Endothelial cell of hepatic sinusoid (primary cell): ENCODE results near the gene XRCC2.
"Not testable (repeated sequence)": the region's sequence is repeated elsewhere in the genome, so short reads cannot be mapped to it uniquely, and the experiment has no call there.

ENCODE experiments used
- in situ Hi-C: cut with HindIII; loops from 2 replicates; pipeline ENCODE4 v1.10.0; 2017; ENCODE audit warnings: low sequenced_read_pairs

The XRCC2 gene

DNA sequence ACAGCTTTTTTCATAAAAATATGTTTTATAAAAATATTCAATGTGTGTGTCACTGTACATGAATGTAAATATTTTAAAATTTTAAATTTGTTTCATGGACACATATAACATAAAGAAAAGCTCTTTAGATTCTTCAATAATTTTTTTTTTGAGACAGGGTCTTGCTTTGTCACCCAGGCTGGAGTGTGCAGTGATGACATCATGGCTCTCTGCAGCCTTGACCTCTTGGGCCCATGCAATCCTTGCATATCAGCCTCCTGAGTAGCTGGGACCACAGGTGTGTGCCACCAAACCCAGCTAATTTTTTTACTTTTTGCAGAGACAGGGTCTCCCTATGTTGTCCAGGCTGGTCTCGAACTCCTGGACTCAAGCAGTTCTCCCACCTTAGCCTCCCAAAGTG is 9.9 kb downstream of the XRCC2 start:
- in situ Hi-C loops = no loop called here

DNA sequence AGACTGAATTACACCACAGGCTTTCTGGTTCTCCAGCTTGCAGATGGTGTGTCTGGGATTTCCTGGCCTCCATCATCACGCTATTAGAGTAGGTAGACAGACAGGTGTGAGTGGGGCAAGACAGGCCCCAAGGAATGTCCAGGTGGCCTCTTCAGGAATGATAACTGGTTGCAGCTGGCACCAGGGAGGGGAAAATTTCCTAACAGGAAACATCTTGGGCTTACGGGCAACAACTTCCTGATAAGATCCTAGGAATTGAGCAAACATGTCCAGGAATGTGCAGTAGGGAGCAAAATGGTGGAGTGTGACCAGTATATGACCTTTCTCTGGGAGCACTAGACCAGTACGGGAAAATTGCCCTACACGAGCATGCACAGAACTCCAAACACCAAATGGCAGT is 11.3 kb downstream of the XRCC2 start:
- in situ Hi-C loops = no loop called here

DNA sequence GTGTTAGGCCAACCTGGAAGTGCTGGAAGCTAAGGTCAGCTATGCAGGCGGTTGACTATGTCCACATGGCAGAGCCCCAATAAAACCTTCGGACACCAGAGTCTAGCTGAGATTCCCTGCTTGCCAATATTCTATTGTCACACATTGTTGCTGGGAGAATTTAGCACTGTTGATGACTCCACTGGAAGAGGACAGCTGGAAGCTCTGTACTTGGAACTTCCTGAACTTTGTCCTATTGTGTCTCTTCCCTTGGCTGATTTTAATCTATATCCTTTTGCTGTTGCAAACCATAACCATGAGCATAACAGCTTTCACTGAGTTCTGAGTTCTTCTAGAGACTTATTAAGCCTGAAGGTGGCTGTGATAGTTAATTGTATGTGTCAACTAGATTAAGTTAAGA is 12.0 kb downstream of the XRCC2 start:
- in situ Hi-C loops = no loop called here

DNA sequence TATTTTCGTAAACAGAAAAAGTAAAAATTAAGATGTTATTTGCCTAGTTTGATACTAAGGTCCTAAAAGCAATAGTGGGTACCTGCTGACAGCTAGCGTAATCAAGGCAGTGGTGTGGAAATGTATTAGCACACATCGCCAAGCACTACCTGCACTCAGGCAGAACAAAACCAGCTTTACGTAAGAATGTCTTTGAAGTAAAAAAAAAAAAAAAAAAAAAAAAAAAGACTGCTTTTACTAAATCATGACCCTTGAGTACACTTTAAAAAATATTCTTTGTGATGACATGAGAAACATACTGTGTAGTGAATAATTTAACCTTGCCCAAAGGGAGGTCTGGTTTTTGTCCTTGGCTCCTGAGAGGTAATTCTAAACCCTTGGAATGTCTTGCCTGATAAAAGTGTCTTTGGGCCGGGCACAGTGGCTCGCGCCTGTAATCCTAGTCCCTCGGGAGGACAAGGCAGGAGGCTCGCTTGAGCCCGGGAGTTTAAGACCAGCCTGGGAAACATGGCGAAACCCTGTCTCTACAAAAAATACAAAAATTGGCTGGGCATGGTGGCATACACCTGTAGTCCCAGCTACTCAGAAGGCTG is 12.7 kb downstream of the XRCC2 start:
- in situ Hi-C loops = no loop called here

DNA sequence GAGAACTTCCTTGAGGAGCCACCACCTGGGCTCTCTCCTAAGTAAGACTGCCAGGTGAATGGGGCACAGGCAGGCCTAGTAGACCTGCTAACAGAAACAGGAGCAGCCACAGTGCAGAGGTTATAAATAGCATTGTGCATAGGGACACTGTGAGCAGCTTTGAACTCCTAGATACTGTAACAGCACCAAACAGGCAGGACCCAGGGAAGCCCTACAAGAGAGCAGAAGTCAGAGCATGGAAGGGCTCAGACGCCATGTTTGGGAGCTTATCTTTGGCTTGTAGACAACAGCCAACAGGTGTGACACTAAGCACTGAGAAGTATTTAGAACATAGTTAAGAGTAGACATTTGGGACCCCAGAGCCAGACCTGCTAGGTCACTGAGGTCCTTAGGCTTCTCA is 14.5 kb downstream of the XRCC2 start:
- in situ Hi-C loops = no loop called here

DNA sequence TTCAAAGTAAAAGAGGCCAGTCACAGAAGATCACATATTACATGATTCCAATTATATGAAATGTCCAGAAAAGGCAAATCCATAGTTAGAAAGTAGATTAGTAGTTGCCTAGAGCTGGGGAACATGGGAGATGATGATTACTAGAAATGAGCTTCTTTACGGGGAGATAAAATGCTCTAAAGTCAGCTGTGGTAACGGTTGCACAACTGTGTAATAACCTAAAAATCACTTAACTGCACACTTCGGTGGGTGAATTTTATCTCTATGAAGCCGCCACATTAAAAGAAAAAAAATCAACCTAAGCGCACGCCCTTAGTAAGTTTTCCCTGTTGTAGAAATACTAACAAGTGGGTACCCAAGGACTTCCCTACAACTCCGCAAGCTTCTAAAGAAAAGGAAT is 15.9 kb downstream of the XRCC2 start:
- in situ Hi-C loops = no loop called here

DNA sequence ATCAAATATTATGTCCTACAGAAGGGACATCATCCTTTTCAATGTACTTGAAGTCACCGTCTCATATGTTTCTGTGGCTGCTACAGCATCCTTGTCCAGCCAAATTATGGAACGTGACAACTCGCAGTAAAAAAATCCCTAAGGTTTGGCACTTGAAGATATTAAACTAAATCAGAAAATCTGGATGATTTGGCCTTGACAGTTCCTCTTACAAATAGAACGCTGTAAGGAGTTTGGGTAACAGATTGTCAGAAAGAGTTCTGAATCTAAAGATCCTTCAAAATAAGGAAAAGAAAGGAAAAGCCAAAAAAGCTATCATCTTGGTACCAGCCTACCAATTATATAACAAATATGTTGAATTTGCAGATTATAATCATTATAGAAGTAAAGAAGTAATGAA is 21.0 kb downstream of the XRCC2 start:
- in situ Hi-C loops = loop anchor here (5.0 kb wide), 1 partner anchor 92 kb away; no protein-coding TSS in a partner anchor

DNA sequence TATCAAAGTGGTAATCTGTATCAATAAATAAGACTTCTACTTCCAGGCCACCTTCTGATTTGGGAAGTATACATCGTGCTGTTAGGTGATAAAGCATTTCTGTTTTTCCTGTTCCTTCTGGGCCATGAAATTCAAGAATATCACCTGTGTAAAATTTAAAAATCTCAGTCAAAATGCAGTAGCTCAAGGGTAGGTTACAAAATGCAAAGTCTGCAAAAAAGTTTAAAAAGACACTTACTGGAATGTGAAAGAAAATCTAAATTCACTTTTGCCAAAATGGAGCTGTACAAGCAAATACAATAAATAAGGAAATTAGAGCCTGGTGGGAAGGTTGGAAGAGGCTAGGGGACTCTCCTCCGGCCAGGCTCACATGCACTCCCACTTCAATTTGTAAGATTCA is 26.7 kb downstream of the XRCC2 start:
- in situ Hi-C loops = no loop called here

DNA sequence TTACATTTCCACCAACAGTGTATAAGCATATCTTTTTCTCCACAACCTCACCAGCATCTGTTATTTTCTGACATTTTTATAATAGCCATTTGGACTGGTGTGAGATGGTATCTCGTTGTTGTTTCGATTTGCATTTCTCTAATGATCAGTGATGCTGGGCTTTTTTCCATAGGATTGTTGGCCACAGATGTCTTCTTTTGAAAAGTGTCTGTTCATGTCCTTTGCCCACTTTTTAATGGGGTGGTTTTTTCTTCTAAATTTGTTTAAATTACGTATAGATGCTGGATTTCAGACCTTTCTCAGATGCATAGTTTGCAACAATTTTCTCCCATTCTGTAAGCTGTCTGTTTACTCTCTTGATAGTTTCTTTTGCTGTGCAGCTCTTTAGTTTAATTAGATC is 28.9 kb downstream of the XRCC2 start:
- in situ Hi-C loops = no loop called here

DNA sequence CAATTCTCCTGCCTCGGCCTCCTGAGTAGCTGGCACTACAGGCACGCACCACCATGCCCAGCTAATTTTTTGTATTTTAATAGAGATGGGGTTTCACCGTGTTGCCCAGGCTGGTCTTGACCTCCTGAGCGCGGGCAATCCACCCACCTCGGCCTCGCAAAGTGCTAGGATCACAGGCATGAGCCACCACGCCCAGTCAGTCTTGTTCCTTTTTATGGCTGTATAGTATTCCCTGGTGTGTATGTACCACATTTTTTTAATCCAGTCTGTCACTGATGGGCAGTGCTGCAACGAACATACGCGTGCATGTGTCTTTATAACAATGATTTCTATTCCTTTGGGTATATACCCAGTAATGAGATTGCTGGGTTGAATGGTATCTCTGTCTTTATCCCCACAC is 29.4 kb downstream of the XRCC2 start:
- in situ Hi-C loops = not testable (repeated sequence)

DNA sequence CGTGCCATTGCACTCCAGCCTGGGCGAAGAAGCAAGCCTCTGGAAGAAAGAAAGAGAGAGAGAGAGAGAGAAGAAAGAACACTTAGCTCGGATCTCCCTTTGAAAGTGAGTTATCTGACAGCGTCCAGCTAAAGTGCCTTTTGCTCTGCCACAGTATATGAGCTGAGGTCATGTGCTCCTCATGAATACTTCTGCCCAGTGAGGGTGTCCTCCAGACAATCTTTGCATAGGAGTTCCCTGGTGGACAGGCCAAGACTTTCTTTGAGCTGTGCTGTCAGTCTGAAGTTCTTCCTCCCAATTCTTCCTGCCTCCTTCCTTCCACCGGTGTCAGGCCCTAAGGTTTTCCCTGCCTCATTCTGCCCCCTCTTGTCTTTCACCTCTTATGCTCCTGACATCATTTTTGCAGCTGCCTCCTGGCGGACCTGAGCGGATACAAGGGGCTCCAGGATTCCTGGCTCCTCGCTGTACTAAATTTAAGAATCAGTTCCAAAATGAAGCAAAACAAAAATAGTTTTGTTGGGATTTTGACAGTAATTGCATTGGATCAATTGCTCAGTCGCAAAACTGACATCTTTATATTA is 31.9 kb downstream of the XRCC2 start:
- in situ Hi-C loops = no loop called here

DNA sequence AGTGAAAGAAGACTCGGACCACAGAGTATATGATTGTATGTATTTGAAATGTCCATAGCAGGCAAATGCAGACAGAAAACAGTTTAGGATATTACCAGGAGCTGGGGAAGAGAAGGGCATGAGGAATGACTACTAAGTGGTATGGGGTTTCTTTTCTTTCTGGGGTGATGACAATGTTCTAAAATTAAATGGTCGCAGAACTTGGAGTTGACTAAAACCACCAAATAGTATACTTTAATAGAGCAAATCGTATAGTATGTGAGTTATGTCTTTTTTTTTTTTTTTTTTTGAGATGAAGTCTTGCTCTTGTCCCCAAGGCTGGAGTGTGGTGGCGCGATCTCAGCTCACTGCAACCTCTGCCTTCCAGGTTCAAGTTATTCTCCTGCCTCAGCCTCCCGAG is 34.6 kb downstream of the XRCC2 start:
- in situ Hi-C loops = no loop called here

DNA sequence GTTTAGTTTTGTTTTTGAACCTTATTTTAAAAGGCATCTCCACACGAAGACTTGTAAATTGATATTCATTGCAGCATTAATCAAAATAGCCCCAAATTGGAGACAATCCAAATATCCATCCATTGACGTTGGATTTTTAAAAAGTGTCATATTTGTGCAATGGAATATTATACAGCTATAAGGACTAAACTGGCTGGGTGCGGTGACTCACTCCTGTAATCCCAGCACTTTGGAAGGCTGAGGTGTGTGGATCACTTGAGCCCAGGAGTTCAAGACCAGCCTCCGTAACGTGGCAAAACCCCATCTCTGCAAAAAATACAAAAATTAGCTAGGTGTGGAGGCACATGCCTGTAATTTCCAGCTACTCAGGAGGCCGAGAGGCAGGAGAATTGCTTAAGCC is 35.1 kb downstream of the XRCC2 start:
- in situ Hi-C loops = no loop called here

DNA sequence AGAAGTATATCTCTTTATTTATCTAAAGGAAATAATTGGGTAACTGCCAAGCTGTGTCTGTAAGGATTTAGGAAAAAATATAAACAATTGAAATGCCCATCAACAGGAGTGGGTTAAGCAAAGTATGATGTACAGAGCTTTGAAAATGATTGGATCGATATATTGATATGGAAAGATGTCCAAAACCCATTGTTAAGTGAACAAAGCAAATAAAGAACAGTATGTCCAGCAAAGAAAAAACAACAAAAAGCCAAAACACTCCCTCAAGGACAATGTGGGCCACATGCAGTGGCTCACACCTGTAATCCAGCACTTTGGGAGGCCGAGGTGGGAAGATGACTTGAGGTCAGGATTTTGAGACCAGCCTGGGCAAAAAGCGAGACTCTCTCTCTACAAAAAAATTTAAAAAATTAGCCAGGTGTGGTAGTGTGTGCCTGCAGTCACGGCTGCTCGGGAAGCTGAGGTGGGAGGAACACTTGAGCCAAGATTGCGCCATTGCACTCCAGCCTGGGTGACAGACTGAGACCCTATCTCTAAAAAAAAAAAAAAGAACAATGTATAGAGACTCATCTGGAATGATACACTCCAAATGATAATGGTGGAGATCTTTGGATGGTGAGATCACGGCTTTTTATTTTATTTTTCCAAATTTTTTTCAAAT is 37.9 kb downstream of the XRCC2 start:
- in situ Hi-C loops = no loop called here

DNA sequence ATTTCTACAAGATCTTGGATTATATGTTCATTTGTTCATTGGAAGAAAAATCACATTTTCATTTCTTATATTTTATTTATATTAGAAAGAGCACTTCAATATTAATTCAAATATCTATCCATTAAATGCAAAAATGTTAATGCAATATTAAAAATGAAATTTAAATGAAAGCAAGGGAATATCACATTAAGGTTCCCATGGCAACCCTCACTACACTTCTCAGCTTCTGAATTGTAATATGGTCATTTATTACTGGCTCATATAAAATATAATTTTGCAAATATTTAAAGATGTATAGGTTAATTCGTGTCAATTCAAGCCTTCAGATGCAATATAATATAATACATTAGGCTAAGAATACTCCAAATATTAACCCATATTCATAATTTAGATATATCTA is 38.8 kb downstream of the XRCC2 start:
- in situ Hi-C loops = no loop called here

DNA sequence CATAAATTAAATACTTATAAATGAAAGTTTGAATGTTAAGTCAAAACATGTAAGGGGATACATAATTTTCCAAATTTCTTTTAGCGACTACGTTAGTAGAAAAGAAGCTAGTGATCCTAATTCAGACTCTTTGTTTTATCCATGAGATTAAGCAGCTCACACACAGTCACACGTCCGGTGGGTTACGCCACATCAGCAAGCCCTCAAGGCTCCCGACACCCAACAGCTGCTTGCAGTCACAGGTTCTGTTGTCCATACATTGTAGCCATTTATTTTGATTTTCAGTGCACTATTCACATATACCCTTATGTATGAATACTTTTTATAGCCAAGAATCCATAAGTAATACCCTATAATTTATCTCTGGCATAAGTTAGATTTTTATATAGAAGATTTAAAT is 39.5 kb downstream of the XRCC2 start:
- in situ Hi-C loops = no loop called here

DNA sequence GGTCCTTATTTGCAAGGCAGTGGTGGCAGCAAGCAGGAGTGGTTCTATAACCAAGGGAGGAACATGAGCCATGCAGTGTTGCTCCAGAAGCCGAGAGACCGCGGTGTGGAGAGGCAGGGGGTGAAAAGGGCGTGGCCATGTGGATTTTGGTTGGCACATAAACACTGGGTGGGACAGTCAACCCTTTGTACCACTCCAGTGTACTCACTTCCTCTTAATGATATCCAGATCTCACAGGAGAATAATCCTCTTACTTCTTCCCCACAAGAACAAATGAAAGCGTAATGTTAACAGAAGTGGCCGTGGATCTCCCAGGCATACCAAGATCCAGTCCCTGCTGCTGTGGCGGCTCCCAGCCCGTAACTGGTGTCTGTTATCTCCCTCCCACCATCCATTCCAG is 42.4 kb downstream of the XRCC2 start:
- in situ Hi-C loops = no loop called here

DNA sequence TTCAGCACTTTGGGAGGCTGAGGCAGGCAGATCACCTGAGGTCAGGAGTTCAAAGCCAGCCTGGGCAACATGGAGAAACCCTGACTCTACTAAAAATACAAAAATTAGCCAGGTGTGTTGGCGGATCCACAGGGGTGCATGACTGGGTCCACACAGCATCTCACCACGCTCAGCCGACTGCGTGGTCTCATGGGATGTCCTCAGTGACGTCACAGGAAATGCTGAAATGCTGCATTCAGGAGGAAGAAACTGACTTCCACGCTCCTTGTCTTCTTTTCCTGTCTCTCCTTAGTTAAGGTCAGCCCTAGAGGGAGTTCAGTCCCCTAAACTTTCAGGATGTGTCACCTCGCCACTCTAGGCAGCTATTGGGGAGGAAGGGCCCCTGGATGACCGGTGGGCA is 42.9 kb downstream of the XRCC2 start:
- in situ Hi-C loops = no loop called here

DNA sequence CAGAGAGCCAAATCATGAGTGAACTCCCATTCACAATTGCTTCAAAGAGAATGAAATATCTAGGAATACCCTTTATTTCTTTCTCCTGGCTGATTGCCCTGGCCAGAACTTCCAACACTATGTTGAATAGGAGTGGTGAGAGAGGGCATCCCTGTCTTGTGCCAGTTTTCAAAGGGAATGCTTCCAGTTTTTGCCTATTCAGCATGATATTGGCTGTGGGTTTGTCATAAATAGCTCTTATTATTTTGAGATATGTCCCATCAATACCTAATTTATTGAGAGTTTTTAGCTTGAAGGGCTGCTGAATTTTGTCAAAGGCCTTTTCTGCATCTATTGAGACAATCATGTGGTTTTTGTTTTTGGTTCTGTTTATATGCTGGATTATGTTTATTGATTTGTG is 47.2 kb downstream of the XRCC2 start:
- in situ Hi-C loops = not testable (repeated sequence)

DNA sequence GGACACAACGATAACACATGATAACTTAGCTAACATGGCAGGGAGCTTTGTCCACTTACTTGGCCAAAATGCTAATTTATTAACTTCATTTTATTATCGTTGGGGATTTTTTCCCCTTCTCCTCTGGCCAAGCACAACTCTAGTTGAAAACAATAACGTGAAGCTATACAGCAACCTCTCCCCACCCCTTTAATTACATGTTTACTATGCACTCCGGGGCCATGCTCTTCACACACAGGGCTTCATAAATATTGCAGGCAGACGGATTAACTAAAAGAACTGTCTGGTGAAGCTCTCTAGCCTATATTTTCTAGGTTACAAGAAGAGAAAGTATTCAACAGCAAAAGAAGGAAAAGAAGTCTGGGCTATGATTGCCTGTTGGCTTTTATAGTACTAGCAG is 51.7 kb downstream of the XRCC2 start:
- in situ Hi-C loops = no loop called here

DNA sequence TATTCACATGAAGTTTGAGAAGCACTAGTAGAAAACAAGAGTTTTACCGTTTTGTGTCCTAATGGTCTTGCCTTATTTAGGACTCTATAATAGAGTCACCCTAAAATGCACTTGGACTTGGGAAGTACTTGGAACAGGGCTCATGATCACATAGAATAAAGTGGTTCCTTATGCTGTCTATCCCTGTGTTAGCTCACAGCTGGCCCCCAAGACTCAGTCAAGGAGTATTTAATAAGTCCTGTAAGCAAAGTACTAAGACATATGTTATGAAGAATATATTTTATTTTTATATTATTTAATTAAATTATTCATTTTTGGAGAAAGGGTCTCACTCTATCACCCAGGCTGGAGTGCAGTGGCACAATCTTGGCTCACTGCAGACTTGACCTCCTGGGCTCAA is 54.5 kb downstream of the XRCC2 start:
- in situ Hi-C loops = no loop called here

DNA sequence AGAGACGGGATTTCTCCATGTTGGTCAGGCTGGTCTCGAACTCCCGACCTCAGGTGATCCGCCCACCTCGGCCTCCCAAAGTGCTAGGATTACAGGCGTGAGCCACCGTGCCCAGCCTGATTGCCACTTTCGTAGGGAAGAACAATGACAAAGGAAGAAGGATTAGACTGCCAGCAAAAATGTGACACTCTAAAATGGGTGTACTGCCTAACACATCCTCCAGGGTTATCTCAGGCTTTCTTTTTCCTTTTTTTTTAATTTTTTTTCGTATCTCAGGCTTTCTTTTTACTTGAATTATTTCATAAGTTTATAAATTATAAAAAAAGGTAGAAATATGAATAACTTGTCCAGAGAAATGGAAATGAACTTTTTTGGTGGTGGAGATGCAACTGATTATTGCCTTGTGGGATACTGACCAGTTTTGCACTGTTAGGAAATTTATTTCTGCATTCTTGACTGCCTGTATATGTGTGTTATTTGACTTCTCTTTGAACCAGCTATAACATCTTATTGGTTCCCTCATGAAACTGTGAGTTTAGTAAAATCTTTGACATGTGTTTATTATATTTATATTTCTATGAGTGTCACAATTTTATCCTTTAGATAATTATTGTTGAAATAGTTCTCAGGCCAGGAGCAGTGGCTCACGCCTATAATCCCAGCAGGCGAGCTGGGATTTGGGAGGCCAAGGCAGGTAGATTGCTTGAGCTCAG is 56.8 kb downstream of the XRCC2 start:
- in situ Hi-C loops = no loop called here
